GM12892 (cell line): Measurements from ENCODE around the gene LAMP1.

Experiments used
- POLR2A ChIP-seq: IDR thresholded peaks from 2 replicates; pipeline ENCODE4 v1.6.1; 2011; ENCODE audit warnings: low read depth, low read length, control low read depth
- TAF1 ChIP-seq: IDR thresholded peaks from 2 replicates; pipeline ENCODE4 v1.6.1; 2011; ENCODE audit warnings: low read depth, mild to moderate bottlenecking, control low read depth, low read length, borderline replicate concordance

- TF ChIP-seq POLR2A (no peak), TAF1 (no peak)
Measured at GRCh38 chr13:113348591-113348990, 51.6 kb downstream of the LAMP1 start.
